ENCODE data around the gene NTM.

DNA sequence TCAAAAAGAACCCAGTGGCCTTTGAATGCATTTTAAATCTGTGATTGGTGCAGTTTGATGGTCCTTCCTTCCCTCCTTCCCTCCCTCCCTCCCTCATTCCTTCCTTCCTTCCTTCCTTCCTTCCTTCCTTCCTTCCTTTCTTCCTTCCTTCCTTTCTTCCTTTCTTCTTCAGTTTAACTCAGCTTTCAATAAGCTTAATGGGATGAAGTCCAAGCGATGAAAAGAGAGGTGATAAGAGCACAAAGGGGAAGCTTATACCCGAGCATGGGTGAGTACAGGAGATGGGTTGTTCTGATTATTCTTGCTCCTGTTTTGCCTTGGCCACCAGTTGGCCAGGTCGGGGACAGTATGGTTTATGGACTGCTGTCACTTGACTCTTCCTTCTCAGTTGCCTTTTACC is 605.6 kb downstream of the NTM start:
- no peak for TF ChIP-seq POLR2A (IDR thresholded peaks at IDR 0.05; ENCODE audit: low read depth, low read length)
- no peak for TF ChIP-seq POLR2AphosphoS5 (IDR thresholded peaks at IDR 0.05; ENCODE audit: low read depth, low read length)

All from GM12892 (cell line).